Osteoblast (primary cell): Measurements from ENCODE around the gene PRKN. TPM values are rescaled to one million over a fixed set of nuclear protein-coding genes. Genes with fewer than 3 reads are reported as not detected.

Experiments
- DNase-seq: peaks from one replicate; pipeline ENCODE4 v3.0.0; 2011; ENCODE audit warnings: low spot score, mixed read lengths; ENCODE audit not compliant: insufficient read length; ENCODE audit errors: missing footprints
- H2AFZ ChIP-seq: 2 replicates; pipeline ENCODE4 v1.6.0; 2011; ENCODE audit warnings: mild to moderate bottlenecking, low read length
- H3K27ac ChIP-seq: 2 replicates; pipeline ENCODE4 v1.5.1; 2011; ENCODE audit warnings: mild to moderate bottlenecking, low read depth, low read length, moderate library complexity
- H3K27me3 ChIP-seq: 2 replicates; pipeline ENCODE4 v1.6.0; 2012; ENCODE audit warnings: mild to moderate bottlenecking, control low read depth, inconsistent platforms, low read length, moderate library complexity; ENCODE audit not compliant: insufficient read depth
- H3K36me3 ChIP-seq: 2 replicates; pipeline ENCODE4 v1.5.1; 2011; ENCODE audit warnings: mild to moderate bottlenecking, low read length, control low read depth, moderate library complexity; ENCODE audit not compliant: insufficient read depth
- H3K4me1 ChIP-seq: 2 replicates; pipeline ENCODE4 v1.5.1; 2011; ENCODE audit warnings: mild to moderate bottlenecking, low read length, control low read depth, moderate library complexity; ENCODE audit not compliant: insufficient read depth
- H3K4me2 ChIP-seq: 2 replicates; pipeline ENCODE4 v1.6.0; 2011; ENCODE audit warnings: mild to moderate bottlenecking, low read length; ENCODE audit not compliant: insufficient read depth
- H3K4me3 ChIP-seq: fragments of 200-600 bp; sonication (generic); 3 replicates; pipeline ENCODE4 v1.5.1; 2012; ENCODE audit warnings: mild to moderate bottlenecking, low read length, inconsistent platforms; ENCODE audit not compliant: insufficient read depth
- H3K79me2 ChIP-seq: 2 replicates; pipeline ENCODE4 v1.6.0; 2012; ENCODE audit warnings: mild to moderate bottlenecking, low read length, control low read depth, inconsistent platforms; ENCODE audit not compliant: insufficient read depth
- H3K9me3 ChIP-seq: 2 replicates; pipeline ENCODE4 v1.5.1; 2011; ENCODE audit warnings: low read depth, low read length, control low read depth
- H4K20me1 ChIP-seq: 2 replicates; pipeline ENCODE4 v1.6.0; 2012; ENCODE audit warnings: mild to moderate bottlenecking, low read length, control low read depth; ENCODE audit not compliant: insufficient read depth
- CTCF ChIP-seq: IDR thresholded peaks from 2 replicates; pipeline ENCODE4 v1.5.1; 2011; ENCODE audit warnings: mild to moderate bottlenecking, low read depth, low read length, moderate library complexity; ENCODE audit errors: extremely low read depth
- total RNA-seq: library from RNA; depleted of rRNA; stranded (reverse); fragments of >200 nt; gene quantifications from 2 replicates; pipeline ENCODE4 v1.2.3, GENCODE V29; 2012

PRKN gene
- total RNA-seq, 1 donor = 2.9 TPM

DNA sequence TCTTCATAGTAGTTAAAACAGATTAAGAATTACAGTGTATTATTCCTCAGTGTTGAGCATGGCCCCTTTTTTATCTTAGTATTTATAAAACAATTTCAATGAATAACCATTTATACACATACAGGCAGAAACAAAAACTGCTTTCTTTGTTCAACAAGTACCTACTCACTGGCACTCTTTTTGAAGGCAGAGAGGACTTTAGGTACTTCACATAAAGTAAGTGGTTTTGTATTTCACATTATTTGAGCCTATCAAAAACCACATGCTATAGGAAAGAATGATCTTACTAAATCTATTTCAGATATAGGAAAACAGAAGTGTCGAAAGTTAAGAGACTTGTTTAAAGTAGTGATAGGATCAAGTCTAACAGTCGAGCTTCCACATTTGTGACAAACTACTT is 73.8 kb downstream of the PRKN start:
- H3K4me2 ChIP-seq = no peak overlapping the region
- no peak for DNase-seq
- no peaks in the 10 kb centered on the region for H3K27me3 ChIP-seq
- H3K79me2 ChIP-seq = no peaks in the 10 kb centered on the region
- H3K27ac ChIP-seq = no peak overlapping the region
- H2AFZ ChIP-seq = no peak overlapping the region
- H3K36me3 ChIP-seq = no peaks in the 10 kb centered on the region
- TF ChIP-seq CTCF = no peak
- H3K4me1 ChIP-seq = no peaks in the 10 kb centered on the region
- H3K9me3 ChIP-seq = no peaks in the 10 kb centered on the region
- no peak overlapping the region for H3K4me3 ChIP-seq
- H4K20me1 ChIP-seq = no peaks in the 10 kb centered on the region

DNA sequence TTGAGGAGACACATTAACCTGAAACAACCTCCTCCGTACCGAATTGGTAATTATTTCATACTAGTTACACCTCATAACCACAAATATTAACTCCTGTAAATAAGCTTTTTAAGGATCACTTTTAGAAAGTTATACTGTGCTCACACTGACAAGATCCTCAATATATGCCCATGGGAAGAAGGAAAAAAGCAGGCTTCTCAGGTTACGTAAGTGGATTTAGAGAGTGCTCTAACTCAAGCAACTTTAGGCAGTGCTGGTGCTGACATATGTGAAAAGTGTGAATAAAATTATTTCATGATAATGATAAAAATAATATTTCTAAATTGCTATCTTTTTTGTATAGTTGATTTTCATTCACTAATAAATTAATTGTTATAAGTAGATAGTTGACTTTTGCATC is 76.1 kb downstream of the PRKN start:
- no peak for TF ChIP-seq CTCF
- Histone ChIP-seq H4K20me1 (no peaks in the 10 kb centered on the region), H3K4me1 (no peaks in the 10 kb centered on the region), H3K27ac (no peak overlapping the region), H3K79me2 (no peaks in the 10 kb centered on the region), H3K27me3 (no peaks in the 10 kb centered on the region), H3K9me3 (no peaks in the 10 kb centered on the region), H3K4me3 (no peak overlapping the region), H2AFZ (no peak overlapping the region), H3K36me3 (no peaks in the 10 kb centered on the region), H3K4me2 (no peak overlapping the region)
- no peak for DNase-seq

DNA sequence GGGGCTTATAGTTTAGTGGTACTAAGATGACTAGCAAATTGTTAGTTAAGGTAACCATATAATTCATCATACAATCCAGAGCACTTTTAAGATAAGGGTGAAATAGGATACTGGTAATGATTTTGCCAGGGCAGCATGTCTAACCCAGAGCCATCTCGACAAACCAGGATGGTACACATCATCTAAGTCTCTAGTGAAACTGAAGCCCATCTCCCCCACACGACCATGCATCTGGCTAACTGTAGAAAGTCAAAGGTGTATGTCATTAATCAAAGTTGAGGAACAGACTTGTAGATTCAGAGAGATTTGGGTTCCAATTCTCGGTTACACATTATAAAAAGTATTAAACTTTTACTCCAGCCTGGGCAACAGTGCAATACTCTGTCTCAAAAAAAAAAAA is 78.3 kb downstream of the PRKN start:
- Histone ChIP-seq H3K36me3 (no peaks in the 10 kb centered on the region), H3K79me2 (no peaks in the 10 kb centered on the region), H3K4me1 (no peaks in the 10 kb centered on the region), H3K27me3 (no peaks in the 10 kb centered on the region), H4K20me1 (no peaks in the 10 kb centered on the region), H3K4me2 (no peak overlapping the region), H3K9me3 (no peaks in the 10 kb centered on the region), H3K27ac (no peak overlapping the region), H2AFZ (no peak overlapping the region), H3K4me3 (no peak overlapping the region)
- TF ChIP-seq CTCF = no peak
- no peak for DNase-seq

GRCh38 chr6:162644153-162644552 is 83.4 kb downstream of the PRKN start:
- Histone ChIP-seq H3K4me1 (no peaks in the 10 kb centered on the region), H3K9me3 (peaks cover 2% of the 10 kb centered on the region), H3K4me3 (no peak overlapping the region), H3K36me3 (no peaks in the 10 kb centered on the region), H4K20me1 (no peaks in the 10 kb centered on the region), H3K27me3 (no peaks in the 10 kb centered on the region), H3K4me2 (no peak overlapping the region), H2AFZ (no peak overlapping the region), H3K27ac (no peak overlapping the region), H3K79me2 (no peaks in the 10 kb centered on the region)
- TF ChIP-seq CTCF = no peak
- no peak for DNase-seq
